ENCODE data around the gene YIF1A.
"Not testable (repeated sequence)": the region's sequence is repeated elsewhere in the genome, so short reads cannot be mapped to it uniquely, and the experiment has no call there.

The YIF1A gene

GRCh38 chr11:66314561-66315497 lies 25.9 kb upstream of the YIF1A start:
- DNase-seq (ENCODE audit: insufficient read length) (no peak), FAIRE-seq (no peak)
- no peak for TF ChIP-seq POLR2A (IDR thresholded peaks at IDR 0.05; ENCODE audit: low read depth, low read length)
- no peak for TF ChIP-seq POLR2AphosphoS5 (IDR thresholded peaks at IDR 0.05; ENCODE audit: low read depth, low read length)
- TF ChIP-seq TAF1 (IDR thresholded peaks at IDR 0.05; ENCODE audit: borderline replicate concordance, low read depth, low read length), result no peak

- FAIRE-seq, result no peak
- no peak for DNase-seq (ENCODE audit: insufficient read length)
- TF ChIP-seq POLR2A (IDR thresholded peaks at IDR 0.05; ENCODE audit: low read depth, low read length) (no peak), POLR2AphosphoS5 (IDR thresholded peaks at IDR 0.05; ENCODE audit: low read depth, low read length) (no peak), TAF1 (IDR thresholded peaks at IDR 0.05; ENCODE audit: borderline replicate concordance, low read depth, low read length) (no peak)
Observed at GRCh38 chr11:66314186-66314501, 25.2 kb upstream of the YIF1A start.

GRCh38 chr11:66313321-66314185 lies 24.6 kb upstream of the YIF1A start:
- FAIRE-seq, result no peak
- DNase-seq (ENCODE audit: insufficient read length), result no peak
- TF ChIP-seq POLR2AphosphoS5 (IDR thresholded peaks at IDR 0.05; ENCODE audit: low read depth, low read length) (no peak), TAF1 (IDR thresholded peaks at IDR 0.05; ENCODE audit: borderline replicate concordance, low read depth, low read length) (no peak), POLR2A (IDR thresholded peaks at IDR 0.05; ENCODE audit: low read depth, low read length) (no peak)

GRCh38 chr11:66312549-66313320 lies 23.8 kb upstream of the YIF1A start:
- DNase-seq (ENCODE audit: insufficient read length) (peak; percentile 97), FAIRE-seq (no peak)
- no peak for TF ChIP-seq POLR2AphosphoS5 (IDR thresholded peaks at IDR 0.05; ENCODE audit: low read depth, low read length)
- TF ChIP-seq POLR2A (IDR thresholded peaks at IDR 0.05; ENCODE audit: low read depth, low read length), result no peak
- TF ChIP-seq TAF1 (IDR thresholded peaks at IDR 0.05; ENCODE audit: borderline replicate concordance, low read depth, low read length), result no peak

- peak; percentile 99 for FAIRE-seq
- TF ChIP-seq POLR2A (IDR thresholded peaks at IDR 0.05; ENCODE audit: low read depth, low read length) (no peak), POLR2AphosphoS5 (IDR thresholded peaks at IDR 0.05; ENCODE audit: low read depth, low read length) (no peak), TAF1 (IDR thresholded peaks at IDR 0.05; ENCODE audit: borderline replicate concordance, low read depth, low read length) (no peak)
- DNase-seq (ENCODE audit: insufficient read length), result peak; percentile 93
Observed at GRCh38 chr11:66311965-66312548, 23.1 kb upstream of the YIF1A start.

- TF ChIP-seq POLR2AphosphoS5 (IDR thresholded peaks at IDR 0.05; ENCODE audit: low read depth, low read length) (no peak), POLR2A (IDR thresholded peaks at IDR 0.05; ENCODE audit: low read depth, low read length) (no peak), TAF1 (IDR thresholded peaks at IDR 0.05; ENCODE audit: borderline replicate concordance, low read depth, low read length) (no peak)
- FAIRE-seq, result no peak
- DNase-seq (ENCODE audit: insufficient read length), result no peak
Observed at GRCh38 chr11:66311470-66311964, 22.6 kb upstream of the YIF1A start.

- not testable (repeated sequence) for FAIRE-seq; DNase-seq (ENCODE audit: insufficient read length)
Observed at GRCh38 chr11:66310803-66311440, 22.0 kb upstream of the YIF1A start.

- DNase-seq (ENCODE audit: insufficient read length) (no peak), FAIRE-seq (no peak)
- TF ChIP-seq POLR2A (IDR thresholded peaks at IDR 0.05; ENCODE audit: low read depth, low read length) (no peak), TAF1 (IDR thresholded peaks at IDR 0.05; ENCODE audit: borderline replicate concordance, low read depth, low read length) (no peak), POLR2AphosphoS5 (IDR thresholded peaks at IDR 0.05; ENCODE audit: low read depth, low read length) (no peak)
Observed at GRCh38 chr11:66310324-66310723, 21.4 kb upstream of the YIF1A start.

- FAIRE-seq, result no peak
- no peak for DNase-seq (ENCODE audit: insufficient read length)
- TF ChIP-seq POLR2A (IDR thresholded peaks at IDR 0.05; ENCODE audit: low read depth, low read length), result no peak
- no peak for TF ChIP-seq POLR2AphosphoS5 (IDR thresholded peaks at IDR 0.05; ENCODE audit: low read depth, low read length)
- TF ChIP-seq TAF1 (IDR thresholded peaks at IDR 0.05; ENCODE audit: borderline replicate concordance, low read depth, low read length), result no peak
Observed at GRCh38 chr11:66309475-66309874, 20.5 kb upstream of the YIF1A start.

- FAIRE-seq, result no peak
- DNase-seq (ENCODE audit: insufficient read length), result no peak
- TF ChIP-seq TAF1 (IDR thresholded peaks at IDR 0.05; ENCODE audit: borderline replicate concordance, low read depth, low read length) (no peak), POLR2AphosphoS5 (IDR thresholded peaks at IDR 0.05; ENCODE audit: low read depth, low read length) (no peak), POLR2A (IDR thresholded peaks at IDR 0.05; ENCODE audit: low read depth, low read length) (no peak)
Observed at GRCh38 chr11:66302656-66303055, 13.7 kb upstream of the YIF1A start.

All from GM12892 (cell line).